B cell (primary cell): Measurements from ENCODE around the gene ADO. TPM values are rescaled to one million over a fixed set of nuclear protein-coding genes. Genes with fewer than 3 reads are reported as not detected.

ENCODE experiments used
- ATAC-seq: fragments of 200-7000 bp; cut with Tn5 transposase; one replicate; pipeline ENCODE4 v1.10.0; 2021; ENCODE audit warnings: low read depth, mild to moderate bottlenecking, moderate number of reproducible peaks, moderate library complexity
- CTCF ChIA-PET: fragments of 350-600 bp; sonication (Branson Sonifier 250); formaldehyde crosslinking; loops from one replicate; lab custom pipeline; 2021; ENCODE audit warnings: antibody characterized with exemption, inconsistent platforms; lab: Charles Lee
- POLR2A ChIA-PET: fragments of 350-600 bp; sonication (Branson Sonifier 250); formaldehyde crosslinking; loops from one replicate; lab custom pipeline; 2021; ENCODE audit warnings: antibody characterized with exemption; lab: Charles Lee
- DNase-seq: peaks from one replicate; pipeline ENCODE4 v3.0.0; 2013
- H2AFZ ChIP-seq: 2 replicates; pipeline ENCODE4 v1.6.1; 2012; ENCODE audit warnings: mild to moderate bottlenecking, low read depth, low read length; ENCODE audit not compliant: insufficient read depth, poor library complexity, severe bottlenecking
- H3K27ac ChIP-seq, 2 donors: 1 replicate in 1 of 2; 2 replicates in 1 of 2; pipeline ENCODE4 v1.5.1; 2012 to 2013; ENCODE audit warnings: low read length in 2 of 2, mild to moderate bottlenecking in 2 of 2, moderate library complexity in 1 of 2
- H3K27me3 ChIP-seq, 4 experiments: fragments of 200-600 bp in 1 of 4; sonication (generic) in 1 of 4; replicated peaks in 1 of 4; 1 replicate in 2 of 4; 2 replicates in 2 of 4; pipeline versions ENCODE4 v1.6.1 to v1.7.0; 2013 to 2016; ENCODE audit warnings: low read length in 3 of 4, mild to moderate bottlenecking in 2 of 4, mixed read lengths in 1 of 4, moderate library complexity in 1 of 4; ENCODE audit not compliant: insufficient read depth in 4 of 4, control insufficient read depth in 3 of 4; ENCODE audit errors: control extremely low read depth in 1 of 4
- H3K36me3 ChIP-seq, 2 experiments: replicated peaks in 1 of 2; 1 replicate in 1 of 2; 2 replicates in 1 of 2; pipeline versions ENCODE4 v1.6.1 to v1.7.1; 2013; ENCODE audit warnings: low read length in 1 of 2; ENCODE audit not compliant: insufficient read depth in 2 of 2, control insufficient read depth in 1 of 2; ENCODE audit errors: control extremely low read depth in 1 of 2, extremely low read depth in 1 of 2
- H3K4me1 ChIP-seq, 2 donors: fragments of 200-600 bp in 1 of 2; sonication (generic) in 1 of 2; 1 replicate in 1 of 2; 2 replicates in 1 of 2; pipeline versions ENCODE4 v1.5.1 to v1.6.1; 2013 to 2017; ENCODE audit warnings: low read length in 2 of 2; ENCODE audit not compliant: control insufficient read depth in 2 of 2, insufficient read depth in 2 of 2
- H3K4me2 ChIP-seq: replicated peaks from 2 replicates; pipeline ENCODE3; 2012; ENCODE audit warnings: mild to moderate bottlenecking, low read depth, low read length; ENCODE audit not compliant: poor library complexity, severe bottlenecking
- H3K4me3 ChIP-seq, 5 experiments: fragments of 200-600 bp in 1 of 5; sonication (generic) in 1 of 5; 1 replicate in 3 of 5; 2 replicates in 2 of 5; pipeline versions ENCODE4 v1.5.1 to v1.7.0; 2011 to 2016; ENCODE audit warnings: low read length in 4 of 5, mild to moderate bottlenecking in 4 of 5, low read depth in 2 of 5, control low read depth in 1 of 5, moderate library complexity in 1 of 5; ENCODE audit not compliant: insufficient read depth in 1 of 5; ENCODE audit errors: control extremely low read depth in 1 of 5, extremely low read depth in 1 of 5
- H3K79me2 ChIP-seq: fragments of 200-600 bp; sonication (generic); one replicate; pipeline ENCODE4 v1.6.0; 2016; ENCODE audit warnings: low read length; ENCODE audit not compliant: control insufficient read depth, insufficient read depth
- H3K9ac ChIP-seq: fragments of 200-600 bp; sonication (generic); 2 replicates; pipeline ENCODE4 v1.6.1; 2017; ENCODE audit warnings: mild to moderate bottlenecking, low read length, moderate library complexity
- H3K9me3 ChIP-seq, 3 donors: one replicate each; pipeline versions ENCODE4 v1.6.1 to v1.7.1; 2013; ENCODE audit warnings: low read length in 2 of 3; ENCODE audit not compliant: control insufficient read depth in 2 of 3, insufficient read depth in 1 of 3; ENCODE audit errors: control extremely low read depth in 1 of 3
- H4K20me1 ChIP-seq: 2 replicates; pipeline ENCODE4 v1.6.0; 2012; ENCODE audit warnings: mild to moderate bottlenecking, low read length; ENCODE audit not compliant: insufficient read depth, control insufficient read depth, poor library complexity, severe bottlenecking
- H3K27ac Mint-ChIP-seq: one replicate; pipeline ENCODE4 v1.8.0; 2021; ENCODE audit warnings: mixed read lengths
- H3K27me3 Mint-ChIP-seq: one replicate; pipeline ENCODE4 v1.8.0; 2021; ENCODE audit warnings: mixed read lengths
- H3K4me1 Mint-ChIP-seq: one replicate; pipeline ENCODE4 v1.8.0; 2021; ENCODE audit warnings: mixed read lengths
- H3K4me3 Mint-ChIP-seq: one replicate; pipeline ENCODE4 v1.8.0; 2021; ENCODE audit warnings: mixed read lengths
- H3K9me3 Mint-ChIP-seq: one replicate; pipeline ENCODE4 v1.8.0; 2022; ENCODE audit warnings: mixed read lengths; ENCODE audit not compliant: insufficient read depth
- EZH2 ChIP-seq: IDR thresholded peaks from 2 replicates; pipeline ENCODE4 v1.6.1; 2012; ENCODE audit warnings: borderline replicate concordance, low read depth, mild to moderate bottlenecking, moderate library complexity, low read length; ENCODE audit not compliant: insufficient read depth, poor library complexity, severe bottlenecking
- WGBS: methylation state at CpG from one replicate; pipeline ENCODE4 v1.1.5; 2013; ENCODE audit warnings: missing lambda C conversion rate; ENCODE audit not compliant: insufficient coverage; 5-methylcytosine and 5-hydroxymethylcytosine counted together
- intact Hi-C: fragments of 100-400 bp; cut with micrococcal nuclease; formaldehyde crosslinking; loops from one replicate; pipeline ENCODE4 v1.10.0; 2022
- polyA plus RNA-seq: library from polyadenylated mRNA; depleted of rRNA; stranded (reverse); fragments of >200 nt; gene quantifications from 2 replicates; pipeline ENCODE4 v1.2.3, GENCODE V29; 2012
- total RNA-seq, 2 donors: library from RNA; stranded (reverse); fragments of 120-200 nt in 1 of 2; gene quantifications; 1 replicate in 1 of 2; 2 replicates in 1 of 2; pipeline versions ENCODE4 v1.2.3 to v1.2.4, GENCODE V29; 2013 to 2022
- TF ChIP-seq, protein P1 (sequence below): fragments of 200-600 bp; IDR thresholded peaks from one replicate; pipeline ENCODE4 v1.8.0; 2022; ENCODE audit warnings: antibody characterized with exemption, mild to moderate bottlenecking

ADO gene
- total and polyA plus RNA-seq, 2 donors (not counting 1 experiment from before 2014, with no cell fraction given), result 9.4 to 18.4 TPM

DNA sequence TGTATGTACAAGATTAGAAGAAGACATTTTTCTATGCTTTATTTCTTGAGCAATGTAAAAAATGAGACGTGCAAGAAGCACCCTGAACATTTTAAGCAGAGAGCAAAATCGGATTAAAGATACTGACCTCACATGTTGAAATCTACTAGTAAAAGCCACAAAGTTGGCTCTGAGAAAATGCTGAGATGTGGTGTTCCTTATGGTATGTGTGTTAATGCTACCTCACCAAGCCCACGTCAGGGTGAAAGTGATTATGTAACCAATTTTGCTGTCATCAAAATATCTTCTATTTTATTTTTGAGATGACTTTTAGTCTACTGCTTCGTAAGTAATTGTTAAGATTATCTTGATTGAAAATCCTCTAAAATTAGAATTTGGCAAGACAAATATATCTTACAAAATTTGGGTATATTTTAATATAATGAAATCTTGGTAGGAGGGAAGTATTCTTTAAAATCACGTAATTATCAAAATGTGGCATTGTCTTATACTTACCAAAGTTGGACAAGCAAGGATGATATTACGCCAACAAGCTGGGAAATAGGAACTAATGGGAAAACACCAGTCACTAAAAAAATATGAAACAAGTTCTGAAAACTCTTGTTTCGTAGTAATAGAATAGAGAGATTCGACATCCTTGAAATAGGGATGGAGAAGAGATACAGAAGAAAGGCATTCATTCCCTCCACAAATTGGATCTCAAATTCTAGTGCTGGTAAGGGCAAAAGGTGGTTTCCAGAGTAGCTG lies 5.8 kb downstream of the ADO start:
- H4K20me1 ChIP-seq, result peaks cover 34% of the 10 kb centered on the region
- H3K4me3 Mint-ChIP-seq, result no peak overlapping the region
- H3K36me3 ChIP-seq, result peaks cover 0 to 6% of the 10 kb centered on the region in 2 experiments
- TF ChIP-seq, protein P1, sequence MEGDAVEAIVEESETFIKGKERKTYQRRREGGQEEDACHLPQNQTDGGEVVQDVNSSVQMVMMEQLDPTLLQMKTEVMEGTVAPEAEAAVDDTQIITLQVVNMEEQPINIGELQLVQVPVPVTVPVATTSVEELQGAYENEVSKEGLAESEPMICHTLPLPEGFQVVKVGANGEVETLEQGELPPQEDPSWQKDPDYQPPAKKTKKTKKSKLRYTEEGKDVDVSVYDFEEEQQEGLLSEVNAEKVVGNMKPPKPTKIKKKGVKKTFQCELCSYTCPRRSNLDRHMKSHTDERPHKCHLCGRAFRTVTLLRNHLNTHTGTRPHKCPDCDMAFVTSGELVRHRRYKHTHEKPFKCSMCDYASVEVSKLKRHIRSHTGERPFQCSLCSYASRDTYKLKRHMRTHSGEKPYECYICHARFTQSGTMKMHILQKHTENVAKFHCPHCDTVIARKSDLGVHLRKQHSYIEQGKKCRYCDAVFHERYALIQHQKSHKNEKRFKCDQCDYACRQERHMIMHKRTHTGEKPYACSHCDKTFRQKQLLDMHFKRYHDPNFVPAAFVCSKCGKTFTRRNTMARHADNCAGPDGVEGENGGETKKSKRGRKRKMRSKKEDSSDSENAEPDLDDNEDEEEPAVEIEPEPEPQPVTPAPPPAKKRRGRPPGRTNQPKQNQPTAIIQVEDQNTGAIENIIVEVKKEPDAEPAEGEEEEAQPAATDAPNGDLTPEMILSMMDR, result no peak
- no peak for TF ChIP-seq EZH2
- H3K9me3 ChIP-seq, result no peaks in the 10 kb centered on the region
- WGBS, result 100% methylated on average over 1 of the region's 8 CpGs
- peaks cover 70% of the 10 kb centered on the region for H3K4me1 Mint-ChIP-seq
- H3K27ac Mint-ChIP-seq, result no peak overlapping the region
- no peak overlapping the region for H2AFZ ChIP-seq
- no peak for DNase-seq
- H3K27me3 ChIP-seq, result peaks cover 0 to 14% (median 0%) of the 10 kb centered on the region in 4 experiments
- H3K9me3 Mint-ChIP-seq, result no peaks in the 10 kb centered on the region
- ChIA-PET CTCF (interaction anchor here (1.2 to 4.4 kb wide), 2 partner anchors 7 to 910 kb away, joined by 3 to 42 read pairs; partner anchors contain the start of gene EGR2), POLR2A (no interaction called here)
- H3K9ac ChIP-seq, result no peak overlapping the region
- intact Hi-C loops, result loop anchor here (10.0 kb wide), 1 partner anchor 454 kb away; no protein-coding TSS in a partner anchor
- no peaks in the 10 kb centered on the region for H3K27me3 Mint-ChIP-seq
- H3K79me2 ChIP-seq, result peaks cover 48% of the 10 kb centered on the region
- no peak for ATAC-seq
- H3K27ac ChIP-seq, result no peak overlapping the region
- no peak overlapping the region for H3K4me2 ChIP-seq
- H3K4me1 ChIP-seq, result peaks cover 37 to 39% of the 10 kb centered on the region in 2 donors
- H3K4me3 ChIP-seq, result no peak overlapping the region
